Type B pancreatic cell (in vitro differentiated cells): ENCODE data around the gene ARFGAP1. TPM values are rescaled to one million over a fixed set of nuclear protein-coding genes. Genes with fewer than 3 reads are reported as not detected.

Experiments used
- DNase-seq: peaks from one replicate; pipeline ENCODE4 v3.0.0; 2021; ENCODE audit warnings: mixed read lengths; ENCODE audit not compliant: unreplicated experiment; ENCODE audit errors: extremely low spot score
- H3K27ac Mint-ChIP-seq: 2 replicates; pipeline ENCODE4 v1.8.0; 2021; ENCODE audit warnings: mild to moderate bottlenecking, mixed read lengths
- H3K27me3 Mint-ChIP-seq: 2 replicates; pipeline ENCODE4 v1.8.0; 2021; ENCODE audit warnings: mixed read lengths
- H3K36me3 Mint-ChIP-seq: 2 replicates; pipeline ENCODE4 v1.8.0; 2021; ENCODE audit warnings: mixed read lengths
- H3K4me1 Mint-ChIP-seq: one replicate; pipeline ENCODE4 v1.8.0; 2021; ENCODE audit warnings: mixed read lengths; ENCODE audit not compliant: unreplicated experiment
- H3K4me3 Mint-ChIP-seq: 2 replicates; pipeline ENCODE4 v1.8.0; 2021; ENCODE audit warnings: mild to moderate bottlenecking, mixed read lengths
- H3K9me3 Mint-ChIP-seq: 2 replicates; pipeline ENCODE4 v1.8.0; 2021; ENCODE audit warnings: mixed read lengths
- CTCF ChIP-seq: fragments of 200-600 bp; sonication (generic); conservative IDR thresholded peaks from 2 replicates; pipeline ENCODE4 v1.5.0; 2021; ENCODE audit warnings: antibody characterized with exemption, mild to moderate bottlenecking
- total RNA-seq: library from RNA; stranded (reverse); gene quantifications from 2 replicates; pipeline ENCODE4 v1.2.1, GENCODE V29; 2021; ENCODE audit warnings: low replicate concordance

Gene ARFGAP1
- total RNA-seq, 1 donor from 2014 or later: 132 TPM

DNA sequence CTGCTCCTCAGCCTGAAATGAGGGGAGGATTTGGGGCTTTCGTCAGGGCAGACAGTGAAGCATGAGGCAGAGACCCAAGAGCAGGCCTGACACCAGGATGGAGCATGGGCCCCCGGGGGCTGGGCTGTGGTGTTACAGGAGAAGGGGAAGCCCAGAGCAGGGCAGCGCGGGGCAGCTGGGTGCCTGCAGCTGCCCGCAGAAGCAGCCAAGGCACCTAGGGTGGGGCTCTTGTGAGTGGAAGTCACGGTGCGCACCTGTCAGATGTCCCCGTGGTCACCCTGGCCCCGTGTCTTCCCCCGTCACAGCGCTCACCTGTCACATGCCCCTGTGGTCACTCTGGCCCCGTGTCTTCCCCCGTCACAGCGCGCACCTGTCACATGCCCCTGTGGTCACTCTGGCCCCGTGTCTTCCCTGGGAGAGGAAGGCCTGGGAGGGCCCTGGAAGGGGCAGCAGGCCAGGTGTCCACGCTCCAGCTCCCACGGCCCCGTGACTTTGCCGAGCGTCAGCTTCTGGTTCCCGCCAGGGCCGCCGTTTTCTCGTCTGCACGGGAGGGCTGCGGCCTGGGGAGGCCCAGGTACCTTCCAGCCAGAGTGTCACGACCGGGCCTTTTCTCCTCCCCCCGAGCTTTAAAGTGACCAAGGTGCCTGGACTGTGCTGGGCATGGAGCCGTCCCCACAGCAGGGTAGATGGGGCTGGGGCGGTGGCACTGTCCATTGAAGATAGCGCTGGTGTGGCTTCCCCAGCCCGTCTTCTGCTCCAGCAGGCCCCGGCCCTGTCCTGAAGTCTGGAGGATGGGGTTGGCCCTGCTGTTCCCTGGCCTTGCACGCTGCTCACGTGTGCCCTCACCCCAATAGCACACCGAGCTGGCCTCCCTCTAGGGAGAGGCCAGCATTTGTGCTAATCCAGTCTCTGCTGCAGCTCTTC, 9.4 kb downstream of the ARFGAP1 start:
- H3K9me3 Mint-ChIP-seq: no peaks in the 10 kb centered on the region
- H3K36me3 Mint-ChIP-seq: no peaks in the 10 kb centered on the region
- H3K27ac Mint-ChIP-seq: no peak overlapping the region
- H3K4me1 Mint-ChIP-seq: no peaks in the 10 kb centered on the region
- H3K4me3 Mint-ChIP-seq: no peak overlapping the region
- no peak for DNase-seq
- H3K27me3 Mint-ChIP-seq: no peaks in the 10 kb centered on the region
- no peak for TF ChIP-seq CTCF

DNA sequence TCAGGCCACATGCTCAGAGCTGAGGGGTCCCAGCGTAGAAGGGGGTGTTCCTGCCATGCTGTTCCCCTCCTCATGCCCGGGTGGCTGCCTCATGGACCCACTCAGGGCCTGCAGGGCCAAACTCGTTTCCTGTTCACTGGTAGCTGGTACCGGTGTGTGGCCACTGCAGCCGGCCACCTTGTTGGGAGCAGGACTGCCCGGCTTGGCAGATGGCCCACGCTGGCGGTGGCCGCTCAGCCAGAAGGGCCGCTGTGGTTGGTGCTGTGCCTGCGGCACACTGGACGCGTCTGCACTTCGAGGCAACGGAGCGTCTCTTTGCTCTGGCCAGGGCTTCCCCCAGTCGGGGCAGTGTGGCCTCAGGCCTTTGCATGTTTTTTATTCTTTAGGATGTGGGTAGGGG, 10.3 kb downstream of the ARFGAP1 start:
- no peak for DNase-seq
- Mint-ChIP-seq H3K27me3 (no peaks in the 10 kb centered on the region), H3K27ac (no peak overlapping the region), H3K4me3 (no peak overlapping the region), H3K9me3 (no peaks in the 10 kb centered on the region), H3K36me3 (no peaks in the 10 kb centered on the region), H3K4me1 (no peaks in the 10 kb centered on the region)
- no peak for TF ChIP-seq CTCF

DNA sequence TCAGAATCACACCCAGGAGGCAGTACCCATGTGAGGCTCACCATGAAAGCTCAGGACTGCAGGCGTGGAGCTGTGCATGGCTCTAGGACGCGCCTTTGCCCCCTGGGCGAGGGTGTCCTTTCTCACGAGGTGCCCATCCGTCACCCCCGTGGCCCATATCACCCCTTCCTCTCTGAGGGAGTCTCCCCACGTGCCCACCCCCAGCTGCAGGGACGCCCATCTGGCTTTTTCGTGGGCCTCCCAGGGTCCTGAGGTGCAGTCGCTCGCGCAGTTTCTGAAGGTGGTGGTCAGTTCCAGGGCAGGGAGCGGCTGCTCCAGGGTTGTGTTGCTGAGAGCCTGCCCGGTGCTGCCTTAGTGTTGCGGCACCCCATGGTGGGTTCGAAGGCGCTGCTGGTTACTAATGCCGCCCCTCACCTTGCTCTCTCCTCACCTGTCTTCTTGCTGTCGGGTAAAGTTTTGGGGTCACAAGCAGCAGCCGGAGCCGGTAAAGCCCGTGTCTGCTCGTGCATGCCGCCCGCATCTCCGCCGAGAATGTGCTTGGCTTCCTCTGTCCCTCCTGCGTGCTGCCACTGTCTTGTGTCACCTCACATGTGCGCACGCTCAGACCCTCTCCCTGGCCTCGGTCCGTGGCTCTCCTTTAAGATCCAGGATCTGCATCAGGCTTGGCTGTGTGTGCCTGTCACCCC, 10.9 kb downstream of the ARFGAP1 start:
- no peaks in the 10 kb centered on the region for H3K27me3 Mint-ChIP-seq
- H3K36me3 Mint-ChIP-seq: no peaks in the 10 kb centered on the region
- no peaks in the 10 kb centered on the region for H3K9me3 Mint-ChIP-seq
- peak overlapping the region; percentile 29 for H3K27ac Mint-ChIP-seq
- no peak for DNase-seq
- no peak for TF ChIP-seq CTCF
- no peaks in the 10 kb centered on the region for H3K4me1 Mint-ChIP-seq
- no peak overlapping the region for H3K4me3 Mint-ChIP-seq

DNA sequence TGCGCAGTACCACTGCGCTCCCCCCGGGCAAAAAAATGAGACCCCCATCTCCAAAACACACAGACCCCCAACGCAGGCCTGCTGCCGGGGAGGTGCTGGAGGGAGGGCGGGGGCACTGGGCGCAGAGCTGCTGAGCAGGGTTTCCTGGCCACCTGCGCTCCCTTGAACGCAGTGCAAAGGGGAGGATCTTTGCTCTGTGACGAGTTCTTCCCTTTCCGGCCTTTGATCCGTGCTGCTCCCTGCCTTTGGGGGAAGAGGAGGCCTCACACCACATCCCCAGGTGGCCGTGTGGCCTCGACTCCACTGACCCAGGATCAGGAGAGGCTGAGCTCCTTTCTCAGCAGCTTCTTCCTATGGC, 11.4 kb downstream of the ARFGAP1 start:
- Mint-ChIP-seq H3K27ac (peak overlapping the region; percentile 29), H3K36me3 (no peaks in the 10 kb centered on the region), H3K4me3 (no peak overlapping the region), H3K9me3 (no peaks in the 10 kb centered on the region), H3K4me1 (no peaks in the 10 kb centered on the region), H3K27me3 (no peaks in the 10 kb centered on the region)
- no peak for TF ChIP-seq CTCF
- DNase-seq: no peak

DNA sequence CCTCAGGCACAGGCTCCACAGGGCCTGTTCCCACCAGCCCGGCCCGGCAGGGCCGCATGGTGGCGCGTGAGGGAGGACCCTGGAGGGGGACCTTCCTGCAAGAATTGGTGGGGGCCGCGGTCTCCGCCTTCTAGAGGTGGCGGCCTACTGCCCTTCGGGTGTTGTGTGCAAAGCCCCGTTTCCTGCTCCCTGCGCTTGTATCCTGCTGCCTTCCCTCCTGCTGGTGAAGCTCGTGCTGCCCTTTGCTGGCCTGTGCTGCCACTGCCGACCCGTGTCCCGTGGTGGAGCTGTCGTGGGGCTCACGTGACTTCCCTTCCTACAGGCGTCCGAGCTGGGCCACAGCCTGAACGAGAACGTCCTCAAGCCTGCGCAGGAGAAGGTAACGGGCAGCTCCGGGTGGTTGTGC, 11.9 kb downstream of the ARFGAP1 start:
- Mint-ChIP-seq H3K4me3 (no peak overlapping the region), H3K27ac (no peak overlapping the region)

More for the DNA sequence above, 11.9 kb downstream of the ARFGAP1 start:
- Mint-ChIP-seq H3K9me3 (no peaks in the 10 kb centered on the region), H3K36me3 (no peaks in the 10 kb centered on the region), H3K4me1 (no peaks in the 10 kb centered on the region), H3K27me3 (no peaks in the 10 kb centered on the region)
- TF ChIP-seq CTCF: no peak
- DNase-seq: no peak
